Loucy (cell line): Measurements from ENCODE around the gene SUPT20H.

ENCODE experiments used
- CTCF ChIP-seq: fragments of 200-600 bp; sonication (generic); conservative IDR thresholded peaks from 2 replicates; pipeline ENCODE4 v1.5.1; 2014; ENCODE audit warnings: mild to moderate bottlenecking, antibody characterized with exemption, low read length
- EZH2phosphoT487 ChIP-seq: fragments of 200-600 bp; IDR thresholded peaks from 2 replicates; pipeline ENCODE4 v1.6.1; 2018; ENCODE audit warnings: antibody characterized with exemption, mild to moderate bottlenecking, moderate library complexity, borderline replicate concordance

GRCh38 chr13:37040789-37041188, 18.7 kb downstream of the SUPT20H start:
- TF ChIP-seq CTCF (no peak), EZH2phosphoT487 (no peak)
